ES-I3 (cell line): ENCODE data around the gene PNKP.

Experiments used
- H3K36me3 ChIP-seq: 2 replicates; pipeline ENCODE4 v1.6.1; 2013; ENCODE audit warnings: mild to moderate bottlenecking, low read length, control low read depth, moderate library complexity; ENCODE audit not compliant: insufficient read depth
- H3K4me1 ChIP-seq: 2 replicates; pipeline ENCODE4 v1.6.1; 2013; ENCODE audit warnings: mild to moderate bottlenecking, control low read depth, low read length; ENCODE audit not compliant: insufficient read depth
- H3K9ac ChIP-seq: 2 replicates; pipeline ENCODE4 v1.6.1; 2013; ENCODE audit warnings: low read depth, mild to moderate bottlenecking, low read length, moderate library complexity
- H3K9me3 ChIP-seq: 2 replicates; pipeline ENCODE4 v1.6.1; 2013; ENCODE audit warnings: mild to moderate bottlenecking, low read length, moderate library complexity; ENCODE audit not compliant: control insufficient read depth, insufficient read depth

Gene PNKP

GRCh38 chr19:49895566-49896297, 28.4 kb upstream of the PNKP start:
- no peaks in the 10 kb centered on the region for H3K36me3 ChIP-seq
- H3K9me3 ChIP-seq: no peaks in the 10 kb centered on the region
- H3K9ac ChIP-seq: no peak overlapping the region
- H3K4me1 ChIP-seq: peaks cover 11% of the 10 kb centered on the region

- H3K9me3 ChIP-seq: no peaks in the 10 kb centered on the region
- no peak overlapping the region for H3K9ac ChIP-seq
- H3K4me1 ChIP-seq: peaks cover 11% of the 10 kb centered on the region
- H3K36me3 ChIP-seq: no peaks in the 10 kb centered on the region
Measured at GRCh38 chr19:49894879-49895565, 27.6 kb upstream of the PNKP start.

GRCh38 chr19:49894011-49894664, 26.8 kb upstream of the PNKP start:
- Histone ChIP-seq H3K4me1 (peaks cover 11% of the 10 kb centered on the region), H3K36me3 (no peaks in the 10 kb centered on the region; the same call in 1 of the 2 replicates), H3K9ac (no peak overlapping the region), H3K9me3 (0 out of 2 replicates have a peak, but pooled peaks cover 3% of the 10 kb centered on the region)

- Histone ChIP-seq H3K36me3 (no peaks in the 10 kb centered on the region; the same call in none of the 2 replicates), H3K9me3 (0 out of 2 replicates have a peak, but pooled peaks cover 3% of the 10 kb centered on the region), H3K4me1 (peaks cover 11% of the 10 kb centered on the region), H3K9ac (no peak overlapping the region)
Measured at GRCh38 chr19:49892716-49893115, 25.3 kb upstream of the PNKP start.

- peaks cover 5% of the 10 kb centered on the region for H3K4me1 ChIP-seq
- 0 out of 2 replicates have a peak, but pooled peaks cover 3% of the 10 kb centered on the region for H3K9me3 ChIP-seq
- H3K9ac ChIP-seq: peak overlapping the region; percentile 39; the same call in 1 of the 2 replicates
- no peaks in the 10 kb centered on the region; the same call in none of the 2 replicates for H3K36me3 ChIP-seq
Measured at GRCh38 chr19:49891393-49891792, 24.0 kb upstream of the PNKP start.

- H3K9ac ChIP-seq: peak overlapping the region; percentile 58; the same call in 1 of the 2 replicates
- H3K4me1 ChIP-seq: peaks cover 5% of the 10 kb centered on the region
- H3K36me3 ChIP-seq: no peaks in the 10 kb centered on the region; the same call in none of the 2 replicates
- 0 out of 2 replicates have a peak, but pooled peaks cover 3% of the 10 kb centered on the region for H3K9me3 ChIP-seq
Measured at GRCh38 chr19:49890349-49891311, 23.3 kb upstream of the PNKP start.

GRCh38 chr19:49889687-49890348, 22.4 kb upstream of the PNKP start:
- H3K9me3 ChIP-seq: 0 out of 2 replicates have a peak, but pooled peaks cover 3% of the 10 kb centered on the region
- H3K4me1 ChIP-seq: peaks cover 5% of the 10 kb centered on the region
- H3K9ac ChIP-seq: peak overlapping the region; percentile 58; the same call in 1 of the 2 replicates
- H3K36me3 ChIP-seq: no peaks in the 10 kb centered on the region; the same call in none of the 2 replicates

GRCh38 chr19:49889038-49889686, 21.8 kb upstream of the PNKP start:
- H3K9ac ChIP-seq: no peak overlapping the region
- H3K36me3 ChIP-seq: peaks cover under 1% of the 10 kb centered on the region
- 0 out of 2 replicates have a peak, but pooled peaks cover 3% of the 10 kb centered on the region for H3K9me3 ChIP-seq
- H3K4me1 ChIP-seq: peaks cover 5% of the 10 kb centered on the region

GRCh38 chr19:49888510-49888824, 21.1 kb upstream of the PNKP start:
- H3K4me1 ChIP-seq: peaks cover 5% of the 10 kb centered on the region
- no peak overlapping the region; the same call in 1 of the 2 replicates for H3K9ac ChIP-seq
- peaks cover 5% of the 10 kb centered on the region for H3K36me3 ChIP-seq
- 0 out of 2 replicates have a peak, but pooled peaks cover 3% of the 10 kb centered on the region for H3K9me3 ChIP-seq

- 0 out of 2 replicates have a peak, but pooled peaks cover 3% of the 10 kb centered on the region for H3K9me3 ChIP-seq
- H3K36me3 ChIP-seq: peaks cover 9% of the 10 kb centered on the region
- peak overlapping the region; percentile 32; the same call in 1 of the 2 replicates for H3K9ac ChIP-seq
- H3K4me1 ChIP-seq: peaks cover 5% of the 10 kb centered on the region
Measured at GRCh38 chr19:49887665-49888509, 20.5 kb upstream of the PNKP start.

- 0 out of 2 replicates have a peak, but pooled peaks cover 3% of the 10 kb centered on the region for H3K9me3 ChIP-seq
Measured at GRCh38 chr19:49887037-49887664, 19.8 kb upstream of the PNKP start.

GRCh38 chr19:49884760-49885159, 17.4 kb upstream of the PNKP start:
- Histone ChIP-seq H3K4me1 (no peaks in the 10 kb centered on the region), H3K36me3 (peaks cover 11% of the 10 kb centered on the region)

More at GRCh38 chr19:49887037-49887664, 19.8 kb upstream of the PNKP start:
- H3K36me3 ChIP-seq: peaks cover 11% of the 10 kb centered on the region
- peak overlapping the region; percentile 32; the same call in 1 of the 2 replicates for H3K9ac ChIP-seq
- H3K4me1 ChIP-seq: peaks cover 5% of the 10 kb centered on the region

More at GRCh38 chr19:49884760-49885159, 17.4 kb upstream of the PNKP start:
- no peak overlapping the region for H3K9ac ChIP-seq
- 0 out of 2 replicates have a peak, but pooled peaks cover 3% of the 10 kb centered on the region for H3K9me3 ChIP-seq
